Measurements from ENCODE around the gene PATL2.
"Not testable (repeated sequence)": the region's sequence is repeated elsewhere in the genome, so short reads cannot be mapped to it uniquely, and the experiment has no call there.

PATL2 gene

GRCh38 chr15:44656913-44657312, 54.2 kb downstream of the PATL2 start:
- TF ChIP-seq POLR2A (IDR thresholded peaks at IDR 0.05; ENCODE audit: low read depth, low read length) = no peak
- DNase-seq (ENCODE audit: insufficient read length, low spot score) (no peak), FAIRE-seq (peak; percentile 65)

- FAIRE-seq (no peak), DNase-seq (ENCODE audit: insufficient read length, low spot score) (no peak)
- no peak for TF ChIP-seq POLR2A (IDR thresholded peaks at IDR 0.05; ENCODE audit: low read depth, low read length)
Measured at GRCh38 chr15:44656298-44656697, 54.8 kb downstream of the PATL2 start.

- DNase-seq (ENCODE audit: insufficient read length, low spot score) (no peak), FAIRE-seq (no peak)
- no peak for TF ChIP-seq POLR2A (IDR thresholded peaks at IDR 0.05; ENCODE audit: low read depth, low read length)
Measured at GRCh38 chr15:44654858-44655257, 56.3 kb downstream of the PATL2 start.

- DNase-seq (ENCODE audit: insufficient read length, low spot score) (no peak), FAIRE-seq (no peak)
- no peak for TF ChIP-seq POLR2A (IDR thresholded peaks at IDR 0.05; ENCODE audit: low read depth, low read length)
Measured at GRCh38 chr15:44647637-44648036, 63.5 kb downstream of the PATL2 start.

GRCh38 chr15:44647036-44647435, 64.1 kb downstream of the PATL2 start:
- FAIRE-seq = peak; percentile 61
- no peak for TF ChIP-seq POLR2A (IDR thresholded peaks at IDR 0.05; ENCODE audit: low read depth, low read length)

GRCh38 chr15:44646460-44646859, 64.7 kb downstream of the PATL2 start:
- TF ChIP-seq POLR2A (IDR thresholded peaks at IDR 0.05; ENCODE audit: low read depth, low read length) = no peak
- FAIRE-seq (no peak), DNase-seq (ENCODE audit: insufficient read length, low spot score) (no peak)

More at GRCh38 chr15:44647036-44647435, 64.1 kb downstream of the PATL2 start:
- DNase-seq (ENCODE audit: insufficient read length, low spot score) = no peak

- TF ChIP-seq POLR2A (IDR thresholded peaks at IDR 0.05; ENCODE audit: low read depth, low read length) = no peak
- DNase-seq (ENCODE audit: insufficient read length, low spot score) (no peak), FAIRE-seq (no peak)
Measured at GRCh38 chr15:44641651-44642050, 69.5 kb downstream of the PATL2 start.

- no peak for TF ChIP-seq POLR2A (IDR thresholded peaks at IDR 0.05; ENCODE audit: low read depth, low read length)
- DNase-seq (ENCODE audit: insufficient read length, low spot score) (no peak), FAIRE-seq (no peak)
Measured at GRCh38 chr15:44636976-44637375, 74.1 kb downstream of the PATL2 start.

- FAIRE-seq (no peak), DNase-seq (ENCODE audit: insufficient read length, low spot score) (no peak)
- TF ChIP-seq POLR2A (IDR thresholded peaks at IDR 0.05; ENCODE audit: low read depth, low read length) = no peak
Measured at GRCh38 chr15:44633603-44634002, 77.5 kb downstream of the PATL2 start.

GRCh38 chr15:44625286-44625685, 85.8 kb downstream of the PATL2 start:
- DNase-seq (ENCODE audit: insufficient read length, low spot score); FAIRE-seq: not testable (repeated sequence)

- no peak for DNase-seq (ENCODE audit: insufficient read length, low spot score)
- FAIRE-seq = no peak
- no peak for TF ChIP-seq POLR2A (IDR thresholded peaks at IDR 0.05; ENCODE audit: low read depth, low read length)
Measured at GRCh38 chr15:44623178-44623577, 87.9 kb downstream of the PATL2 start.

GRCh38 chr15:44620081-44620480, 91.0 kb downstream of the PATL2 start:
- FAIRE-seq = no peak

GRCh38 chr15:44616974-44617373, 94.1 kb downstream of the PATL2 start:
- DNase-seq (ENCODE audit: insufficient read length, low spot score) = no peak
- no peak for FAIRE-seq
- no peak for TF ChIP-seq POLR2A (IDR thresholded peaks at IDR 0.05; ENCODE audit: low read depth, low read length)

More at GRCh38 chr15:44620081-44620480, 91.0 kb downstream of the PATL2 start:
- DNase-seq (ENCODE audit: insufficient read length, low spot score) = no peak
- TF ChIP-seq POLR2A (IDR thresholded peaks at IDR 0.05; ENCODE audit: low read depth, low read length) = no peak

Measured in H54 (cell line).